Measurements from ENCODE around the gene RILP. TPM values are rescaled to one million over a fixed set of nuclear protein-coding genes. Genes with fewer than 3 reads are reported as not detected.

The RILP gene
- polyA plus RNA-seq, 2 of the 4 experiments (the other 2 are of a cell fraction): 6.4 to 6.8 TPM

GRCh38 chr17:1627982-1628855, 21.4 kb downstream of the RILP start, which contains the start of gene SLC43A2:
SLC43A2 (minus strand) TSS chr17:1628834; CDS start chr17:1627874, 960 bp downstream.
- ChIA-PET POLR2A (interaction anchor here (0.5 to 3.4 kb wide), 16 partner anchors 10 to 561 kb away, joined by 3 to 49 read pairs (median 4); partner anchors contain the start of genes INPP5K, PITPNA and RILP), CTCF (interaction anchor here (0.7 to 14.7 kb wide), 13 partner anchors 10 to 122 kb away, joined by 3 to 497 read pairs (median 17); partner anchors contain the start of genes INPP5K, PITPNA, RILP and SCARF1)
- Histone ChIP-seq H3K27ac (peak within 1 kb of the TSS; percentile 80 to 88), H3K4me3 (peak within 1 kb of the TSS; percentile 71), H3K4me2 (peak within 1 kb of the TSS; percentile 95), H3K9me3 (no peaks in the 10 kb centered on the region), H3K4me1 (0 out of 3 replicates have a peak, but pooled peaks cover 4% of the 10 kb centered on the region)
- DNase-seq (ENCODE audit: low read depth in 1 of 2, low spot score in 1 of 2) (peak; percentile 88 to 98), FAIRE-seq (peak; percentile 67), ATAC-seq (peak; percentile 75 to 90)
- TF ChIP-seq HOXB5 (CRISPR knock-in tag; IDR thresholded peaks at IDR 0.05) (peak; percentile 69; the same call in 1 of the 2 replicates), HMGXB4 (CRISPR knock-in tag; IDR thresholded peaks at IDR 0.05; ENCODE audit: borderline replicate concordance) (0 out of 2 replicates have a peak, but pooled peaks have one; percentile 41), ATOH8 (CRISPR knock-in tag; IDR thresholded peaks at IDR 0.05; ENCODE audit: low read depth) (no peak), RFX5 (IDR thresholded peaks at IDR 0.05) (no peak), TP53 (CRISPR knock-in tag; IDR thresholded peaks at IDR 0.05) (peak; percentile 68; the same call in 1 of the 2 replicates), FOXS1 (CRISPR knock-in tag; IDR thresholded peaks at IDR 0.05) (no peak), JUN (IDR thresholded peaks at IDR 0.05) (0 out of 5 replicates have a peak, but pooled peaks of 1 of the 2 experiments have one; percentile 4), E2F6 (IDR thresholded peaks at IDR 0.05; ENCODE audit: borderline replicate concordance, low read depth) (peak; percentile 94), TFCP2L1 (CRISPR knock-in tag; IDR thresholded peaks at IDR 0.05) (0 out of 2 replicates have a peak, but pooled peaks have one; percentile 67), POLR2A (IDR thresholded peaks at IDR 0.05; ENCODE audit: low read length) (peak; percentile 50)
- TF ChIP-seq, protein P1, sequence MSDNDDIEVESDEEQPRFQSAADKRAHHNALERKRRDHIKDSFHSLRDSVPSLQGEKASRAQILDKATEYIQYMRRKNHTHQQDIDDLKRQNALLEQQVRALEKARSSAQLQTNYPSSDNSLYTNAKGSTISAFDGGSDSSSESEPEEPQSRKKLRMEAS (IDR thresholded peaks at IDR 0.05): peak; percentile 94
- WGBS (ENCODE audit: missing lambda C conversion rate): 3% methylated on average over 67 of the region's 95 CpGs

DNA sequence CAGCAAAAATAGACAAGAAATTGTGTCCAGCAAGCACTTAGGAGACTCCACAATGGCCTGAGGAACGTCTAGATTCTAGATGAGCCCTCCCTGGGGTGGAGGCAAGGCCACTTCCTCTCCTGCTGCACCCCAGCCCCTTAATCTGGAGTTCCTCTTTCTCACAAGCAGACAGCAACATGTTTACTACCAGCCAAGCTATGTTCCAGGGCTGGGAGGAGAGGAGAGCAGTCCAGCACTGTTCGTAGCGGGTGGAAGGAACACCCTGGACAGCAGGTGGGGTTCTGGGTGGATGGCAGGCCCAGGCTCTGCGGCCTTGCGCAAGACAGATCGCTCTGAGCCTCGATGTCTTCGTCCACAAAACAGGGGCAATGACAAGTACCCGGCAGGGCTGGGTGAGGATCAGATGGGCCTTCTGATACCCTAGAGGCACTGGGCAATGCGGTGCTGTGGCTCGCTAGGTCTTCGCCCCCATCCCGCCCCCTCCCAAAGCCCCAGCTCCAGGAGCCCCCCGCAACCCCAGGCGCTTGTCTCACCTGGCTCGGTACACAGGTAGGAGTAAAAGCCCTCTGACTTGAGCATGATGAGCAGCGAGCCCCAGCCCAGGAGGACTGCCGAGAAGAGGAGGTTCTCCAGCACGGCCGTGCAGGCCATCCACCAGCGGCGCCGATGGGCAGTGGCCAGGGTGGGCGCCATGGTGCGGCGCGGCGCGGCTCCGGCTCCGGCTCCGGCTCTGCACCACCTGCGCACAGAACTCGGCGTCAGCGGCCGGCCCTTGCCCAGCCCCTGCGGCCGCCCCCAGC, 22.3 kb downstream of the RILP start:
- peak in 1 of 2 experiments; percentile 0; a peak in 2 of 6 replicates for ATAC-seq
- H3K4me2 ChIP-seq: peak overlapping the region; percentile 95
- no peak for FAIRE-seq
- no peaks in the 10 kb centered on the region for H3K9me3 ChIP-seq
- peak overlapping the region; percentile 71 for H3K4me3 ChIP-seq
- H3K4me1 ChIP-seq: 0 out of 3 replicates have a peak, but pooled peaks cover 4% of the 10 kb centered on the region
- peak overlapping the region; percentile 80 to 88; a peak in 5 of 6 replicates for H3K27ac ChIP-seq
- CTCF ChIA-PET: interaction anchor here (0.7 to 18.3 kb wide), 10 partner anchors 9 to 57 kb away, joined by 3 to 497 read pairs (median 58); partner anchors contain the start of genes PITPNA, RILP and SCARF1
- WGBS (ENCODE audit: missing lambda C conversion rate): 60% methylated on average over 21 of the region's 39 CpGs
- DNase-seq (ENCODE audit: low read depth in 1 of 2, low spot score in 1 of 2): no peak
- TF ChIP-seq POLR2AphosphoS2 (conservative IDR thresholded peaks at IDR 0.05; ENCODE audit: low read length) (no peak), CEBPB (IDR thresholded peaks at IDR 0.05) (peak; percentile 68 to 76; a peak in 3 of 4 replicates), TP53 (CRISPR knock-in tag; IDR thresholded peaks at IDR 0.05) (no peak)
- POLR2A ChIA-PET: interaction anchor here (0.5 to 3.4 kb wide), 12 partner anchors 9 to 562 kb away, joined by 3 to 49 read pairs (median 9); partner anchors contain the start of genes INPP5K, PITPNA and RILP

DNA sequence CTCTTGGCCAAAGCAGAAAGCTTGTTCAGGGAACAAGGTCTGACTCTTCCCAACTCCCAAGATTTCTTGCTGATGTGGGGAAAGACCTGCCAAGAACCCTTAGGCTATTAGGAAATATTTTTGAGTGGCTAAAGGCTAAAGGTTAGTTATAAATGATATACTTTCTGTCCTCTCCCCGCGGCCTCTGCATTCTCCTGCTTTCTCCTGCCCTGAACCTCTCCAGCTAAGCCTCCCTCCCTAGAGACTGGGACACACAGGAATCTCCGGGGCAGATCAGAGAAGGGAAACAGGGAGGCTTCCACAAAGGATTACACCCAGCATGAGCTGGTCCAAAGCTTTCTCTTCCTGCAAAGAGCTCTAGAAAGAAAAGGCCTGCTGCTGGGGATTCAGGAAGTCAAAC, 23.3 kb downstream of the RILP start:
- POLR2A ChIA-PET: no interaction called here
- 68% methylated on average over 3 of the region's 3 CpGs for WGBS (ENCODE audit: missing lambda C conversion rate)

More for the DNA sequence above, 23.3 kb downstream of the RILP start:
- H3K4me3 ChIP-seq: no peak overlapping the region
- CTCF ChIA-PET: interaction anchor here (0.8 to 18.3 kb wide), 8 partner anchors 8 to 399 kb away, joined by 3 to 263 read pairs (median 4); partner anchors contain the start of gene RILP
- DNase-seq (ENCODE audit: low read depth in 1 of 2, low spot score in 1 of 2) (no peak), ATAC-seq (no peak), FAIRE-seq (no peak)
- H3K4me2 ChIP-seq: no peak overlapping the region
- H3K4me1 ChIP-seq: 0 out of 3 replicates have a peak, but pooled peaks cover 4% of the 10 kb centered on the region
- TF ChIP-seq SMC3 (IDR thresholded peaks at IDR 0.05) (no peak), PHF8 (IDR thresholded peaks at IDR 0.05; ENCODE audit: borderline replicate concordance, low read depth) (no peak), NPAS2 (CRISPR knock-in tag; IDR thresholded peaks at IDR 0.05; ENCODE audit: borderline replicate concordance) (no peak)
- H3K27ac ChIP-seq: no peak overlapping the region
- no peaks in the 10 kb centered on the region for H3K9me3 ChIP-seq

Measured in A549 (cell line).